ENCODE results near the gene FAM72A. TPM values are rescaled to one million over a fixed set of nuclear protein-coding genes. Genes with fewer than 3 reads are reported as not detected.
"Not testable (repeated sequence)": the region's sequence is repeated elsewhere in the genome, so short reads cannot be mapped to it uniquely, and the experiment has no call there.

The FAM72A gene
- total RNA-seq, 1 experiment from 2014 or later, result 17.5 TPM

- H3K4me1 Mint-ChIP-seq (ENCODE audit: low read depth, unreplicated experiment); H3K4me3 Mint-ChIP-seq (ENCODE audit: low read depth, unreplicated experiment); H3K27ac Mint-ChIP-seq (ENCODE audit: unreplicated experiment); H3K27me3 Mint-ChIP-seq (ENCODE audit: unreplicated experiment); H3K9me3 Mint-ChIP-seq (ENCODE audit: low read depth, unreplicated experiment); DNase-seq; BruUV-seq (replicated peaks); intact Hi-C loops (cut with micrococcal nuclease; ENCODE audit: unreplicated experiment); H3K36me3 Mint-ChIP-seq (ENCODE audit: insufficient read depth, unreplicated experiment); CTCF ChIA-PET: not testable (repeated sequence)
These were observed 32.8 kb downstream of the FAM72A start for GRCh38 chr1:206169794-206170193.

DNA sequence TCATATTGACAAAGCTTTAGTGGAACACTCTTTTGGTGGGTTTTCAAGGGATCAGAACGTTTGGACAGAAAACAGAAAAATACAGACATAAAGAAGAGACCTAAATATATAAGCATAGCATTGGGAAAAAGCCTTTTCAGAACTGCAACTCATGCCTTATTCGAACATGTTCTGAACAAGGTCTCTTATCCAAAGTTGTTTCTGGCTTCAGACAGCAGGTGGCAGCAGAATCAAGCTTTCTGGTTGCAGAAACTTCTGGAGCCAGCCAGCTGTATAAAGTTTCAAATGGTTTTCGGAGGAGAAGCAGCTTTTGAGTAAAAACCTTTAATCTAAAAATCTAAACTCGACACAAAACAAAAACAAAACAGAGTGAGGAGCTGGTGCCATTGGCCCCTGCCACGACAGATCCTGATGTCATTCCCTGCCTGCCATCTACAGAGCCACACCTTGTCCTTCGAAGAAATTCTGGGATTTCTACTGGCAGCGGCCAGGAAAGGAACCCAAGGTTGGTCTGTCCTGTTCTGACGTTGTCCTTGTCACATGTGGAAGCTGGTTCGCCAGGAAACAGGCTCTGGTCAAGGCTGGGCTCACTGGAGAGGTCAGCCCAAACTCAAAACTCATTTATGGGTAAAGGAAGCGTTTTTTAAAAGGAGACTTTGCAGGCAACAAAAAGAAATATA lies 35.1 kb downstream of the FAM72A start:
- TF ChIP-seq, protein P1, sequence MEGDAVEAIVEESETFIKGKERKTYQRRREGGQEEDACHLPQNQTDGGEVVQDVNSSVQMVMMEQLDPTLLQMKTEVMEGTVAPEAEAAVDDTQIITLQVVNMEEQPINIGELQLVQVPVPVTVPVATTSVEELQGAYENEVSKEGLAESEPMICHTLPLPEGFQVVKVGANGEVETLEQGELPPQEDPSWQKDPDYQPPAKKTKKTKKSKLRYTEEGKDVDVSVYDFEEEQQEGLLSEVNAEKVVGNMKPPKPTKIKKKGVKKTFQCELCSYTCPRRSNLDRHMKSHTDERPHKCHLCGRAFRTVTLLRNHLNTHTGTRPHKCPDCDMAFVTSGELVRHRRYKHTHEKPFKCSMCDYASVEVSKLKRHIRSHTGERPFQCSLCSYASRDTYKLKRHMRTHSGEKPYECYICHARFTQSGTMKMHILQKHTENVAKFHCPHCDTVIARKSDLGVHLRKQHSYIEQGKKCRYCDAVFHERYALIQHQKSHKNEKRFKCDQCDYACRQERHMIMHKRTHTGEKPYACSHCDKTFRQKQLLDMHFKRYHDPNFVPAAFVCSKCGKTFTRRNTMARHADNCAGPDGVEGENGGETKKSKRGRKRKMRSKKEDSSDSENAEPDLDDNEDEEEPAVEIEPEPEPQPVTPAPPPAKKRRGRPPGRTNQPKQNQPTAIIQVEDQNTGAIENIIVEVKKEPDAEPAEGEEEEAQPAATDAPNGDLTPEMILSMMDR (IDR thresholded peaks at IDR 0.05; ENCODE audit: unreplicated experiment), result peak; percentile 34
- H3K27me3 Mint-ChIP-seq (ENCODE audit: unreplicated experiment); H3K27ac Mint-ChIP-seq (ENCODE audit: unreplicated experiment); H3K4me1 Mint-ChIP-seq (ENCODE audit: low read depth, unreplicated experiment); CTCF ChIA-PET; H3K36me3 Mint-ChIP-seq (ENCODE audit: insufficient read depth, unreplicated experiment); H3K4me3 Mint-ChIP-seq (ENCODE audit: low read depth, unreplicated experiment); DNase-seq; intact Hi-C loops (cut with micrococcal nuclease; ENCODE audit: unreplicated experiment); BruUV-seq (replicated peaks); H3K9me3 Mint-ChIP-seq (ENCODE audit: low read depth, unreplicated experiment): not testable (repeated sequence)

GRCh38 chr1:206145771-206146290 lies 56.8 kb downstream of the FAM72A start:
- DNase-seq, result no peak
- no TSS peak for BruUV-seq (replicated peaks)
- H3K27me3 Mint-ChIP-seq (ENCODE audit: unreplicated experiment), result peaks cover 64% of the 10 kb centered on the region
- CTCF ChIA-PET, result no interaction called here
- H3K27ac Mint-ChIP-seq (ENCODE audit: unreplicated experiment), result no peak overlapping the region
- H3K4me3 Mint-ChIP-seq (ENCODE audit: low read depth, unreplicated experiment), result no peak overlapping the region
- TF ChIP-seq, protein P1 (IDR thresholded peaks at IDR 0.05; ENCODE audit: unreplicated experiment), result no peak
- no peaks in the 10 kb centered on the region for H3K4me1 Mint-ChIP-seq (ENCODE audit: low read depth, unreplicated experiment)
- intact Hi-C loops (cut with micrococcal nuclease; ENCODE audit: unreplicated experiment), result no loop called here
- peaks cover 4% of the 10 kb centered on the region for H3K9me3 Mint-ChIP-seq (ENCODE audit: low read depth, unreplicated experiment)
- H3K36me3 Mint-ChIP-seq (ENCODE audit: insufficient read depth, unreplicated experiment), result no peaks in the 10 kb centered on the region

DNA sequence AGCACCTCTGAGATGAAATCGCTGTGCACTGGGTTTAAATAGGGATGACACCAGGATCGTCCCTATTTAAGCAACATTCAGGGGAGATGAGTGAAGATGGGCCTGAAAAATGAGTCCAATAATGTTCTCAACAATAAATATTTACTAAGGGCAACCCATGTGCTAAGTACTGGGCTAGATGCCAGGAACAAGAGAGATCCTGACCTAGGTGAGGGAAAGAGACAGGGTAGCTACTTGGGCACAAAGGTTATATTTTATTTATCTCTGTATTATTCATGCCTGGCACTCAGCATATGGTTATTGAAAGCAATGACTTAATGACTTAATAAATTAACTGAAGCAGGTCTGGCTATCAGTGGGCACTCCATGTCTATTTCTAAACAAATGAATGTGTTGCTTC lies 58.0 kb downstream of the FAM72A start:
- TF ChIP-seq, protein P1 (IDR thresholded peaks at IDR 0.05; ENCODE audit: unreplicated experiment), result no peak
- intact Hi-C loops (cut with micrococcal nuclease; ENCODE audit: unreplicated experiment), result no loop called here
- CTCF ChIA-PET, result no interaction called here
- Mint-ChIP-seq H3K27me3 (ENCODE audit: unreplicated experiment) (peaks cover 76% of the 10 kb centered on the region), H3K36me3 (ENCODE audit: insufficient read depth, unreplicated experiment) (no peaks in the 10 kb centered on the region), H3K4me1 (ENCODE audit: low read depth, unreplicated experiment) (no peaks in the 10 kb centered on the region), H3K4me3 (ENCODE audit: low read depth, unreplicated experiment) (no peak overlapping the region), H3K27ac (ENCODE audit: unreplicated experiment) (no peak overlapping the region), H3K9me3 (ENCODE audit: low read depth, unreplicated experiment) (peaks cover 4% of the 10 kb centered on the region)
- BruUV-seq (replicated peaks), result no TSS peak
- DNase-seq, result no peak

GRCh38 chr1:206143537-206144172 lies 59.0 kb downstream of the FAM72A start:
- H3K27ac Mint-ChIP-seq (ENCODE audit: unreplicated experiment), result no peak overlapping the region
- H3K9me3 Mint-ChIP-seq (ENCODE audit: low read depth, unreplicated experiment), result peaks cover 4% of the 10 kb centered on the region
- no peaks in the 10 kb centered on the region for H3K4me1 Mint-ChIP-seq (ENCODE audit: low read depth, unreplicated experiment)
- intact Hi-C loops (cut with micrococcal nuclease; ENCODE audit: unreplicated experiment), result no loop called here
- peaks cover 85% of the 10 kb centered on the region for H3K27me3 Mint-ChIP-seq (ENCODE audit: unreplicated experiment)
- no peak overlapping the region for H3K4me3 Mint-ChIP-seq (ENCODE audit: low read depth, unreplicated experiment)
- BruUV-seq (replicated peaks), result no TSS peak
- DNase-seq, result no peak
- TF ChIP-seq, protein P1 (IDR thresholded peaks at IDR 0.05; ENCODE audit: unreplicated experiment), result no peak
- H3K36me3 Mint-ChIP-seq (ENCODE audit: insufficient read depth, unreplicated experiment), result no peaks in the 10 kb centered on the region
- CTCF ChIA-PET, result no interaction called here

Data from Calu3 (cell line).